HCT116 (cell line): ENCODE measurements around the gene DLG2.

ENCODE experiments used
- CEBPB ChIP-seq: IDR thresholded peaks from 2 replicates; pipeline ENCODE4 v1.6.1; 2012; ENCODE audit warnings: low read depth
- CTCF ChIP-seq, 3 experiments: fragments of 200-600 bp in 1 of 3; sonication (generic) in 1 of 3; IDR thresholded peaks in 2 of 3; conservative IDR thresholded peaks in 1 of 3; 2 replicates each; pipeline ENCODE4 v1.5.1; 2012 to 2017; ENCODE audit warnings: low read depth in 2 of 3, low read length in 2 of 3, antibody characterized with exemption in 1 of 3, borderline replicate concordance in 1 of 3, control low read depth in 1 of 3, mild to moderate bottlenecking in 1 of 3, mixed read lengths in 1 of 3, mixed run types in 1 of 3, moderate library complexity in 1 of 3; ENCODE audit not compliant: insufficient read depth in 1 of 3
- EZH2 ChIP-seq: fragments of 200-600 bp; sonication (generic); IDR thresholded peaks from 2 replicates; pipeline ENCODE4 v1.6.1; 2017; ENCODE audit warnings: antibody characterized with exemption, mixed run types
- JUND ChIP-seq: IDR thresholded peaks from 2 replicates; pipeline ENCODE4 v1.6.1; 2012
- MAX ChIP-seq: IDR thresholded peaks from 2 replicates; pipeline ENCODE4 v1.6.1; 2012
- POLR2A ChIP-seq: IDR thresholded peaks from 2 replicates; pipeline ENCODE4 v1.7.0; 2011; ENCODE audit warnings: borderline replicate concordance; ENCODE audit not compliant: insufficient read depth, insufficient read length; ENCODE audit errors: extremely low read depth
- POLR2AphosphoS5 ChIP-seq: IDR thresholded peaks from 2 replicates; pipeline ENCODE4 v1.6.1; 2011; ENCODE audit warnings: mild to moderate bottlenecking, low read depth, low read length, moderate library complexity
- RAD21 ChIP-seq: IDR thresholded peaks from 2 replicates; pipeline ENCODE4 v1.6.1; 2012; ENCODE audit warnings: low read depth, mild to moderate bottlenecking
- REST ChIP-seq: IDR thresholded peaks from 2 replicates; pipeline ENCODE4 v1.6.1; 2012; ENCODE audit warnings: low read depth
- ZBTB33 ChIP-seq: IDR thresholded peaks from 2 replicates; pipeline ENCODE4 v1.6.1; 2011; ENCODE audit warnings: mild to moderate bottlenecking, low read length, moderate library complexity; ENCODE audit not compliant: insufficient replicate concordance; ENCODE audit errors: extremely low read depth
- ZNF274 ChIP-seq: fragments of 200-500 bp; sonication (Bioruptor generic); IDR thresholded peaks from 2 replicates; pipeline ENCODE4 v1.6.1; 2014; ENCODE audit warnings: mild to moderate bottlenecking, low read depth, low read length, inconsistent platforms

GRCh38 chr11:84295815-84296214, 1331.3 kb downstream of the DLG2 start:
- TF ChIP-seq JUND (no peak), POLR2A (no peak), CTCF (IDR thresholded peaks at IDR 0.05 in 2 of 3, conservative IDR thresholded peaks at IDR 0.05 in 1 of 3; ENCODE audit: borderline replicate concordance in 1 of 3, insufficient read depth in 1 of 3, low read depth in 2 of 3, low read length in 2 of 3) (no peak), CEBPB (no peak), EZH2 (no peak), POLR2AphosphoS5 (no peak), REST (no peak), MAX (no peak), RAD21 (no peak), ZBTB33 (no peak), ZNF274 (no peak)
